ENCODE results near the gene EPHA8.

Gene EPHA8

DNA sequence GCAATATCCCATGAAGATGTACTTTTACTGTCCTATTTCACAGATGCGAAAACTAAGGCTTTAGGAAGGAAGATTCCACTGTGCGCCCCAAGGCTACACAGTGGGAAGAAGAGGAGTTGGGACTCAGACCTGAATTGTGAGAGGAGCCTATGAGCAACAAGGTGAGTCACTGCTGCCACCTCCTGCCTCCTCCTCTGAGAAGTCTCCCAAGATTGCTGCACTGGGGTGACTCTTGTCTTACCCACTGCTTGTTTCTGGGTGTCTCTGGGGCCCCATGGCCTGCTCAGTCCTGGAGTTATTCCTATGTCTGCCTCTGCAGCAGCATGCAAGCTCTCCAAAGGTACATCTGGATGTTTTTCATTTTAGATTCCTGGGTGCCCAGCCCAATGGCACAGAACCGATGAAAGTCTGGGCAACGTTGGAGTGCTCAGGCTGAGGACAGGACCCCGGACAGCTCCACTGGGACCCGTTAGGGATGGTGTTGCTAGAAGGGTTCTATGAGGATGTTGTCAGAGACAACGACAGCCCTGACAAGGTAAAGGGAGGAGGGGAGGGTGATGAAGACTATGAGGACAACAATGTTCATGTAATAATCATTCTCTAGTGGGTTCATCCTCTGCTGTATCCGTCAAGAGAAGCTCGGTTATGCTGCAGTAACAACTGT lies 62.1 kb downstream of the EPHA8 start:
- no peak for DNase-seq

DNA sequence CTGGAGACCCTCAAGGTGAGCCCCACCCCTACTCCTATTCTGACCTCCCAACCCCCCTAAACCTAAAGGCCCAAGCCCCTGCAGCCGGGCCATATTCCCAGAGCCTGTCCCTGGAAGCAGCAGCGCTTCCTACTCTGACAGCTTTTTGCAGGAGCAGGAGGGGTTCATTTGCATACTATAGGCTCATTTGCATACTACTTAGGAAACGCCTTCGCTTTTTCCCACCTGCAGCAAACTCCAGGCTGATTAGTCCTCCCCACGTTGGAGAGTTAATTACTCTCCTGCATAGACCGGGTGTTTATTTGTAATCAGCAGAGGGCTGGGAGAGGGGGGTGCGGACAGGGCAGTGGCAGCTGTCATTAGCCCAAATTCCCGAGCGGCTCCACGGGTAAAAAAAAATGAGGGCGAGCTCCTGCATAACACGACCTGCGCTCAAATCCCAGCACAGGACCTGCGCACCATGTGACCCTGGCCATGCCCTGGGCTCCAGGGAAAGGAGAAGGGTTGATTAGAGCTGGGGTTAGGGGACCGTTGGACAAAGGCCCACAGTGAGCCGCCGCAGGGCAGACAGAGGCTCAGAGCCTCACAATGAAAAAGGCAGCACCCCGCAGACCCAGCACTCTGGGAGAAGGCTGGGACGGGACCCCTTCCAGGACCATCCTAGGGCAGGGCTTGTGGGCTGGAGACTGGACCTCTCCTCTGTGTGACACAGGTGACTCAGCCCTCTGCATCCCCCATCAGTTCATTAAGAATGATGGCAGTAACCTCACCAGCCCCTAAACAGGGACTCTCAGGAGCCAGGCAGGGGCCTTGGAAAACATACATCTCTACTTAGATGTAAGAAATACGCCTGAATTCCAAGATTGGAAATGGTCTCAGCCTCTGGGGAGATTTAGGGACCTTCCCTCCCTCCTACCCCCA lies 63.2 kb downstream of the EPHA8 start:
- DNase-seq, result peak in 1 of 2 experiments; percentile 20

DNA sequence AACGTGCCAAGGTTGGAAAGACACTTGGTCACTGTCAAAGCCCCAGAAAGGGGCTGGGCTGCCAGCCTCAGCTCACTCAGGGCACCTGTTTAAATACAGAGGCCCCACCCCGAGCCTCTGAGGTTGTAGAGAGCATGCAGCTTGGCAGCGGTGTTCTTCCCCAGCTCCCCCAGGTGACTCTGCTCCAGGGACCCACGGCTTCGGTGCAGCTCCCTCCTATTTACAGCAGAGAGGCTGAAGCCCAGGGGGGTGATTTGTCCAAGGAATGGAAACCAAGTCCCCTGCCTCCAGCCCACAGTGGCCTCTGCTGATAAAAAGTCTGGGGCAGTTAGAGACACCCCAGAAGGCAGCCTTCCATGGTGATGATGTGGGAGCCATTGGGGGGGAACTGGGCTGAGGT lies 64.0 kb downstream of the EPHA8 start:
- peak; percentile 64 to 83 for DNase-seq

DNA sequence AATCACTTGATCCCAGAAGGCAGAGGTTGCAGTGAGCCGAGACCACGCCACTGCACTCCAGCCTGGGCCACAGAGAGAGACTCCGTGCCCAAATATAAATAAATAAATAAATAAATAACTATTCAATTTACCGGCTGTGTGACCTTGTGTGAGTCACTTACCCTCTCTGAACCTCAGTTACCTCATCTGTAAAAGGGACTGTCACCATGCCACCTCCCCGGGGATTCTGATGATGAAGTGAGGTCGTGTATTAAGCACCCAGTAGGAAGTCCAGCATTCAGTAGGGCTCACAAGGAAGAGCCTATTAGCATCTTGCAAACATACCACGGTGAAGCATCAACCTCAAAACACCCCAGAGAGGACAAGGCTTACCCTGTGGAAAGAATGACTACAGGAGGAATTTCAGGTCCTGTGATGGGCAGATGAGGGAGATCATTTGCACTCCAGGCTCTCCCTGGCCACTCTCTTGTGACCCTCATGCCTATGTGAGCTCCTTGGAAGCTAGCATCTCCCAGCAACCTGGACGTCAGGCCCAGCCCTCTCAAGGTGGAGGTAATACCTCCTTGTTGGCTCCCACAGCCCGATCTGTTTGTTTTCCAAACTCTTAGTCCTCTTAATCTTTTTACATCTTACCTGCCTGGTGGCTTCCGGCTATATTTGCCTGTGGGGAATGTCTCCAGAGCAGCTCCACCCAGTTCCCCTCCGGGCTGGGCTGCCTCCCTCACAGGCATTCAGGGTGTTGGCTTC lies 65.6 kb downstream of the EPHA8 start:
- DNase-seq, result no peak

DNA sequence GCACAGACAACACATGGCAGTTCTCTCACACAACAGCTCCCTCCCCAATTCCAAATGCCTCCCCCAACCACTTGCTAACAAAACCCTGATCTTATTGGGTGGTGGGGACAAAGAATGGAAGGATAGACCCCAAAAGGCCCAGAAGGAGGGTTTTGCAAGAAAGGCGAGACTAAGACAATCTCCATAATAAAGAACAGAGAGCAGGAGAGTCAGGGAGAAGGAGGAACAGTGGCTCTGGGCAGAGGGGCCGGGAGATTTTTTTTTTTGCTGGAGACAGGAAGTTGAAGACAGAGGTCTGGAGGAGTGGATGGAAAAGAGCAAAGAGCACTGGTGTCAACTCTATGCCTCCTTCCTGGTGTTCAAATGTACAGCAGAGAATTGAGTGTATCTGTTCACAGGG lies 66.6 kb downstream of the EPHA8 start:
- DNase-seq, result no peak

DNA sequence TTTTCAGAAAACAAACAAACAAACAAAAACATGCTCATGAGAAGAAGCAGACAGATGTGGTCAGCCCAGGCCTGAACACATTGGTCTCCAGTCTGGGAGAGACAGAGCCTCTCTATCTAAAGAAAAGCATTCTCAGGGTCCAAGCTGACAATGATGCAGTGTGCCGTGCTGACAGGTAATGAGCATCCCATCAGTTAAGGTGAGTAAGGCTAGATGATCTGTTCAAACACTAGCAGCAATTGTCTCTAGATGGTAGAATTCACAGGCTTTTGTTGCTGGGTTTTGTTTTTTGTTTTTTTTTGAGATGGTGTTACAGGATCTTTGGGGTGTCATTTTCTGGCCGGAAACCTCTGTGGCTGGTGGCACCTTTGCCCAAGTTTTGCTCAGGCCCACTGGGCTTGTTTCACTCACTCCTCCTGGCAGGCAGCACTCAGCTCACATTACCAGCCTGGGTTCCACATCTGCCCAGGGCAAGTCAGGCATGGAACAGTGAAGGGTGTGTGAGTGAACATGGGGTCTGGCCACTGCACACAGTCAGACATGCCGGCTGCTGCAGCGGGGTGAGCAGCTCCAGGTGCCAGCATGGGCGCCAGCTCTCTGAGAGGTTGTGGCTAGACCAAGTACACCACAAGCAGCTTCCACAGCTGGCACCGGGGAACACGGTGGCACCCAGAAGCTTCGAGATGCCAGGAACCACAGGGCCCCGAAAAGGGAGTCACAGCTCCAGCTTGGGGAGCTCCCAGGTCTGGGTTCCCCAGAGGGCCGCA lies 70.6 kb downstream of the EPHA8 start:
- DNase-seq, result no peak

DNA sequence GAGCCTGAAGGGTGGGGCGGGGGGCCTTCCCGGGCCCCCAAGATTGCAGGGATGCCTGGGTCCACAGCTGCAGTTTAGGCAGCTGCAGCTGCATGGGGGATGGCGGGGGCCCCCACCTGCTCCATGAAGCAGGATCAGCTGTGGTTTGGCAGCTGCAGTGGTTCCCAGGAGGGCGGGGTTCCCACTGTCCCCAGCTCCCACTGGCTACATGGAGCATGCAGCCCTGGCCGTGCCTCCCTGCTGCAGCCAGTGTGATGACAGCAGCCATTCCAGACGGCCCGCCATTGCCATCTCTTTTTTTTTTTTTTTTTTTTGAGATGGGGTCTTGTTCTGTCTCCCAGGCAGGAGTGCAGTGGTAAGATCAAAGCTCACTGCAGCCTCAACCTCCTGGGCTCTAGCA lies 72.1 kb downstream of the EPHA8 start:
- DNase-seq, result no peak

DNA sequence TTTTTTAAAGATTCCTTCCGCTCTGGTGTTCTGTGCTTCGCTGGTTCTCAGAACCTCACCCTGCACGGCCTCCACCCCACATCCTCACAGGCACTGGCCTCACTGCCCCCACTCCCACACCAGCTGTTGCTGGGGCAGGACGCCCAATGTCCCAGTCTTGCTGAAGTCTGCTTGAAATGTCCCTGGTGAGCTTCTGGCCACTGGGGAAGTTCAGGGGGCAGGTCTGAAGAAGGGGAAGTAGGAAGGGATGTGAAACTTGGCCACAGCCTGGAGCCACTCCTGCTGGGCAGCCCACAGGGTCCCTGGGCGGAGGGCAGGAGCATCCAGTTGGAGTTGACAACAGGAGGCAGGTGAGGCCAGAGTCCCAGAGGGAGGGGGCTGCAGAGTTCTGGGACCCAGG lies 73.1 kb downstream of the EPHA8 start, which contains the start of gene C1QA:
Gene C1QA (plus strand): TSS at position 276 of the 400 bp plus-strand sequence. CDS start 989 bp downstream, outside the sequence.
- no peak for DNase-seq

DNA sequence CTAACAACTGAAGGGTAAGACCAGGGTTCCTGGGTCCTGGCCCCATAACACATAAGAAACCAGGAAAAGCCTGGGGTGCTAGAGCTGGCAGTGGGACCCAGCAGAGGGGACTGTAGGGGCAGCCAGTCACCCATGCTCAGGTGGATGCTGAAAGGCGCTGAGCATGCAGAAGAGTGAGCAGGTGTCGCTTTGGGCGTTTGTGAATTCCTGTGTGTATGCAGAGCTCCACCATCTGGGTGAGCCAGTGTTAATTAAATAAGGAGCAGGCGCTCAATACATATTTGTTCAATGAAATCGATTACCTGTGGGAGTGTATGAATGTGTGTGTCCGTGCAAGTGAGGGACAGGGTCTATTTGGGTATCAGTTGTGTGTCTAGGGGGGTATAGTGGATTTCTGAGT lies 73.6 kb downstream of the EPHA8 start:
- peak; percentile 51 to 70 for DNase-seq

DNA sequence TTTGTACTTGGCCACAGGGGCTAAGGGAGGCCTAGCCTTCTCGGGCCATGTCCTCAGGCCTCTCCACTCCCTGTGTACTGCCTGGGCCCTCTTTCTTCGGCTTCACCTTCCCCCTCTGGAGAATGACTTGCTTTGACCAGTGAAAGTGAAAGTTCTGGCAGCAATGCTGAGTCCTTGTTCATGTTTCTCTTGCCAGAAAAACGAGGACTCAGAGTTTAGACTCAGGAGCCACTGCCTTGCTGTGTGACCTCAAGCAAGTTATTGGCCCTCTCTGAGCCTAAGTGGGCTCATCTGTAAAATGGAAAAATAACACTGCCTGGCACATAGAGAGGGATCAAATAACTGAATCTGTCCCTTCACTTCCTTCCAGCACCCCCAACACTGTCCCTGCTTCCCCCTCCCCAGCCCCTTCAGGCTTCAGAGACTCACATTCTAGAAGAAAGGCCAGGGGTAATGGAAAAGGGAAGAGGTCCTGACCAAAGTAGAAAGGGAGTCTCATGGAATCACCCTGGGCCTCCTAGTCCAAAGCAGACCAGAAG lies 74.7 kb downstream of the EPHA8 start:
- no peak for DNase-seq

DNA sequence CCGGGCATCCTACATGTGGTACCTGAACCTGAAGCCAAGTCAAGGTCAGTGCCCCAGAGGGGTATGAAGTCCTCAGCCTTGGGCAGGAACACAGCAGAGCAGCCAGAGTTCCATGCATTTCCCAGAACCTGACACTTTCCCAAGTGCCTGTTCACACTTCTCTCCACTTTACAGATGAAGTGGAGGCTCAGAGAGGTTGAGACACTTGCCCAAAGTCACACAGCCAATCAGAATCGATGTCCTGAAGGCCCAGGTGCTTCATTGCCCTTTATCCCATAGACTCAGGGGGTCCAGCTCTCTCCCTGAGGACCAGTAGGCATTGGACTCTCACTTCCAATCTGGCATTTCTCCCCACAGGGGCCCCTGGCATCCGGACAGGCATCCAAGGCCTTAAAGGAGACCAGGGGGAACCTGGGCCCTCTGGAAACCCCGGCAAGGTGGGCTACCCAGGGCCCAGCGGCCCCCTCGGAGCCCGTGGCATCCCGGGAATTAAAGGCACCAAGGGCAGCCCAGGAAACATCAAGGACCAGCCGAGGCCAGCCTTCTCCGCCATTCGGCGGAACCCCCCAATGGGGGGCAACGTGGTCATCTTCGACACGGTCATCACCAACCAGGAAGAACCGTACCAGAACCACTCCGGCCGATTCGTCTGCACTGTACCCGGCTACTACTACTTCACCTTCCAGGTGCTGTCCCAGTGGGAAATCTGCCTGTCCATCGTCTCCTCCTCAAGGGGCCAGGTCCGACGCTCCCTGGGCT lies 75.4 kb downstream of the EPHA8 start:
- no peak for DNase-seq

DNA sequence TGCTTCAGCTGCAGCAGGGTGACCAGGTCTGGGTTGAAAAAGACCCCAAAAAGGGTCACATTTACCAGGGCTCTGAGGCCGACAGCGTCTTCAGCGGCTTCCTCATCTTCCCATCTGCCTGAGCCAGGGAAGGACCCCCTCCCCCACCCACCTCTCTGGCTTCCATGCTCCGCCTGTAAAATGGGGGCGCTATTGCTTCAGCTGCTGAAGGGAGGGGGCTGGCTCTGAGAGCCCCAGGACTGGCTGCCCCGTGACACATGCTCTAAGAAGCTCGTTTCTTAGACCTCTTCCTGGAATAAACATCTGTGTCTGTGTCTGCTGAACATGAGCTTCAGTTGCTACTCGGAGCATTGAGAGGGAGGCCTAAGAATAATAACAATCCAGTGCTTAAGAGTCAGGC lies 76.0 kb downstream of the EPHA8 start:
- no peak for DNase-seq

DNA sequence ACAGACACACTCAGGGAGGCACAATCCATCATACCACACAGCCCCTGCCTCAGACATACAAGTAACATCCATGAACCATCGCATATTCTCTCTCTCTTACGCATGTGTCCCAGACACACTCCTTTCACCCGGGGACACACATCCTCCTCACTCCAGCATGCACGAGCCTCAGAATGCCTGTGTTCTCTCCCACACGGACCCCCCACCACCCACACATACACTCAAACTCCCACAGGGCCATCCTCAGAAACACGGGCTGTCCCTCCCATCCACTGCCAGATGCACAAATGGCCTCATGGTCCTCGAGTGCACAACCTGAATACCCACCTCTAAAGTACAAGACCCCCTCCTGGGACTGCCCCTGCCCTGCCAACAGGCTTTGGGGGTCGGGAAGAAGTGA lies 78.0 kb downstream of the EPHA8 start:
- no peak for DNase-seq

DNA sequence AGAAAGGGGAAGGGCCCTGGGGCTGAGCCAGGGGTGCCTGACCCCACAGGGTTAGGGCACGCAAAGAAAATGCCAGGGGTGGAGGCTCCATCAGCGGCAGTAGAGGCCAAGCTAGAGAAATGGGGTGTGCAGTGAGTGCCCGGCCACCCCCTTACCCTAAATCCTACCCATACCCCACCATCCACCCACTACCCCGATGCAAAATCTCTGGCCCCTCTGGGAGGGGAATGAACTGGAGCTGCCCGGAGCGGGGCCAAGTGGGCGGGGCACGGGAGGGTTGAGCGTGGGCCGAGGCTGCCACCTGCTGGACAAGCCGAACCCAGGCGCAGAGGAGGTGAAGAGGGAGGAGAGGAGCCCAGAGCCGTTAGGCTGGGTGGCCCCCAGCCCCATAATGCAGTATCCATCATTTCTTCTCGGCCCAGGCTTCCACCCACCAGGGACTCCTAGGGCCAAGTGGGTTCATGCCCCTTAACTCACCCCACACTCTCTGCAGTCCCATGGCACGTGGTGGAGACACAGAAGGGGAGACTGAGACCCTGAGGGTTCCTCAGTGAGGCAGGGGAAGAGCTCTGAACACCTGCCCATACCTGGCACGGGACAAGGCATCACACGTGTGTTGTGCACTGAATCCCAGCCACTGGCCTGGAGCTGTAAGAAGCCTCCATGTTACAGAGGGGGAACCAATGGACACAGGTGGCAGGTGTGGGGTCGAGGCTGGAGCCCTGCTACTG lies 78.8 kb downstream of the EPHA8 start:
- DNase-seq, result peak; percentile 50 to 67

DNA sequence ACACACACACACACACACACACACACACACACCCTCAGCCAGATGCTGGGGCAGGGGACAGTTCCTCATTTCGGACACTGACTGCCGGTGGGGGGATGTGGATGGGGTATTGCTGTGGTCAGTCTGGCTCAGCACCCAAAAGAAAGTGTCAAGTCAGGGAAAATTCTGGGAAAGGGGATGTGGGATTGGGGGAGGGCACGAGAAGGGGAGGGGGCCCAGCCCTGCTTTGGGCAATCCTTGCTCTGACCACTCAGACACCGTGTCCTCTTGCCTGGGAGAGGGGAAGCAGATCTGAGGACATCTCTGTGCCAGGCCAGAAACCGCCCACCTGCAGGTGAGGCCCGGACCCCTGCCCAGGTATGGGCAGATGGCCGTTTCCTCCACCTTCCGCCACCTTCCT lies 80.1 kb downstream of the EPHA8 start, which contains the start of gene C1QC:
Gene C1QC (plus strand): TSS at position 253 of the 400 bp plus-strand sequence. CDS start 391 bp downstream, outside the sequence.
- no peak for DNase-seq

DNA sequence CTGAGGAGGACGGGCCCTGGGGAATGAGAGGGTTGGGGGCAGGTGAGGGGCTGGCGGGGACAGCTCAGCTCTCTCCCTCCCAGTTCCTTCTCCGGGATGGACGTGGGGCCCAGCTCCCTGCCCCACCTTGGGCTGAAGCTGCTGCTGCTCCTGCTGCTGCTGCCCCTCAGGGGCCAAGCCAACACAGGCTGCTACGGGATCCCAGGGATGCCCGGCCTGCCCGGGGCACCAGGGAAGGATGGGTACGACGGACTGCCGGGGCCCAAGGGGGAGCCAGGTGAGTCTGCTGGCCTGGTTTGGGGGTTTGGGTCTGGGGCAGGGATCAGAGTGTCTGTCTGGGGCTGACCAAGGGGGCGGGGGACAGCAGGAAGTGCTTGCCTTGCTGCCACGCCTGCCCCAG lies 80.6 kb downstream of the EPHA8 start:
- DNase-seq, result no peak

DNA sequence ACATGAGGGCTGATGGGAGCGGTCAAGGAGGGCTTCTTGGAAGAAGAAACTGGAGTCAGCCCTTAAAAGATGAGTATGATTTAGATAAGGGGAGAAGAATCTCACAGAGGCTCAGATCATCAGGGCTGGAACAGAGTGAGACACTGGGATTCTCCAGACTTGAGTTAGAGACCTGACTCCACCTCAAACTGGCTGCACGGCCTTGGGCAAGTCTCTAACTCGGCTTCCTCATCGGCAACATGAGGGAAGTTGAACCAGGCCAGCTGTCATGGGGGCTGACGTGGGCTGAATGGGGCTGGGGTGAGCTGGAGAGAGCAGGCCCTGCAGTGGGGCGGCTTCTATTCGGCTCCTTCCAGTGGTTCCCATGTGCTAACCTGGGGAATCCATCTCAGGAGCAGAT lies 82.6 kb downstream of the EPHA8 start:
- no peak for DNase-seq

DNA sequence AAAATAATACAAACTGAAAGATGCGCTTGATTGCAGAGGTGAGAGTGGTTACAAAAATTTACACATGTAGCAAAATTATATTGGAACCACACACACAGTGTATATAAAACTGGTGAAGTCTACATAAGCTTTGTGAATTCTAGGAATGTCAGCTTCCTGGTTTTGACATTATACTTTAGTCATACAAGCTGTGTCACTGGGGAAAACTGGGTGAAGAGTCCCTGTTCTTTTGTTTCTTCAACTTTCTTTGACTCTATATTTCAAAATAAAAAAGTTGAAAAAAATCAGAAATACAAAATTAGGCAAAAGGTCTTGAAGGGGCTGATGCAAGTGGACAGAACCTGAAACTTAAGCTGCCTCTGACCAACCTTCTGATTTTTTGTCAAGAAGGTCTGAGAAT lies 83.1 kb downstream of the EPHA8 start:
- DNase-seq, result no peak

DNA sequence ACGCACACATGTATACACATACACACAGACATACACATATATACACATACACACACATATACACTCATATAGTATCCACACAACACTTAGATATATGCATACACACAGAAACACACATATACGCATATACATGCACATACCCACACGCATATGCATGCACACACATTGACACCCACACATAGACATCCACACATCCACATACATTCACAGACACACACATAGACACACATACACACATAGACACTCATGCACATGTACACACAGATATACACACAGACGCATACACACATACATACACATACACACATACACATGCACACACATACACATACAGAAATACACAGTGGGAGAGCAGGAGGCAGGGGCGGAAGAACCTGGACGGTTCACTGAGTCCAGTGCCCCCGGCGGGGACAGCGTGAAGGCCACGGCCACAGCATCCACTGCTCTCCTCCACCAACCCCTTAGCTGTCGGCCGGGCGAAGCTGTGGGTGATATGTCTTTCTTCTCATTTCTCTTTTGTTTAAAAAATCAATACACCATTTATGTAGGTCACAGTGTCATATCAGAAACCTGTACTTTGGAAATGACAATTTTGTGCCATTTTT lies 86.9 kb downstream of the EPHA8 start:
- no peak for DNase-seq

All from NCI-H2081 (cell line).